Activated B cell treated with CpG ODN at 0.5 μM for 24 hours (primary cell): ENCODE data around the gene ITGAE. TPM values are rescaled to one million over a fixed set of nuclear protein-coding genes. Genes with fewer than 3 reads are reported as not detected.
"Not testable (repeated sequence)": the region's sequence is repeated elsewhere in the genome, so short reads cannot be mapped to it uniquely, and the experiment has no call there.

Source experiments
- ATAC-seq: fragments of 200-7000 bp; cut with Tn5 transposase; one replicate; pipeline ENCODE4 v1.10.0; 2021; ENCODE audit warnings: low read depth, mild to moderate bottlenecking, moderate library complexity
- CTCF ChIA-PET: fragments of 350-600 bp; sonication (Branson Sonifier 250); formaldehyde crosslinking; loops from one replicate; lab custom pipeline; 2021; ENCODE audit warnings: antibody characterized with exemption; lab: Charles Lee
- POLR2A ChIA-PET: fragments of 350-600 bp; sonication (Branson Sonifier 250); formaldehyde crosslinking; loops from one replicate; lab custom pipeline; 2021; ENCODE audit warnings: antibody characterized with exemption; lab: Charles Lee
- DNase-seq: peaks from one replicate; pipeline ENCODE4 v3.0.0; 2022
- H3K27ac Mint-ChIP-seq: one replicate; pipeline ENCODE4 v1.8.0; 2020; ENCODE audit warnings: mixed read lengths
- H3K27me3 Mint-ChIP-seq: one replicate; pipeline ENCODE4 v1.8.0; 2021; ENCODE audit warnings: mixed read lengths
- H3K36me3 Mint-ChIP-seq: one replicate; pipeline ENCODE4 v1.8.0; 2021; ENCODE audit warnings: low read depth, mixed read lengths
- H3K4me1 Mint-ChIP-seq: one replicate; pipeline ENCODE4 v1.8.0; 2021; ENCODE audit warnings: mixed read lengths
- H3K4me3 Mint-ChIP-seq: one replicate; pipeline ENCODE4 v1.8.0; 2020; ENCODE audit warnings: mild to moderate bottlenecking, mixed read lengths
- H3K9me3 Mint-ChIP-seq: one replicate; pipeline ENCODE4 v1.8.0; 2020; ENCODE audit warnings: mixed read lengths
- intact Hi-C: fragments of 100-400 bp; cut with micrococcal nuclease; formaldehyde crosslinking; loops from one replicate; pipeline ENCODE4 v1.15.1; 2024
- total RNA-seq: library from RNA; stranded (reverse); gene quantifications from 2 replicates; pipeline ENCODE4 v1.2.3, GENCODE V29; 2022
- TF ChIP-seq, protein P1 (sequence below): fragments of 200-600 bp; IDR thresholded peaks from one replicate; pipeline ENCODE4 v1.8.0; 2022; ENCODE audit warnings: antibody characterized with exemption, mild to moderate bottlenecking

The ITGAE gene
- total RNA-seq, 1 donor from 2014 or later = 45.3 TPM

DNA sequence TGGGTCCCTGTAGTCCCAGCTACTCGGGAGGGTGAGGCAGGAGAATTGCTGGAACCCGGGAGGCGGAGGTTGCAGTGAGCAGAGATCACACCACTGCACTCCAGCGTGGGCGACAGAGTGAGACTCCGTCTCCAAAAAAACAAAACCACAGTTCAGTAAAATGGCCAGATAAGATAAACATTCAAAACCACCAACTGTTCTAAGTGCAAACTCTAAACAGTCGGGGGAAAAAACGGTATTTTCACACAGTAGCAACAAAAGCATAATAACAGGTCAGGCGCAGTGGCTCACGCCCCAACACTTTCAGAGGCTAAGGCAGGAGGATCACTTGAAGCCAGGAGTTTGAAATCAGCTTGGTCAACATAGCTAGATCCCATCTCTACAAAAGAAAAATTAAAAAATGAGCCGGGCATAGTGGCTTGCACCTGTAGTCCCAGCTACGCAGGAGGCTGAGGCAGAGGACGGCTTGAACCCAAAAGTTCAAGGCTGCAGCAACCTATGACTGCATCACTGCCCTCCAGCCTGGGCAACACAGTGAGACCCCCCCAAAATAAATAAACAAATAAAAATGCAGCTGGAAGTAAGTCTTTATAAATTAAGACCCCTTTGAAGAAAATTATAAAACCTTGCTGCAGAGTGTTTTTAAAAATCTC is 88.1 kb downstream of the ITGAE start:
- Mint-ChIP-seq H3K4me3 (peak overlapping the region; percentile 40), H3K36me3 (peaks cover 52% of the 10 kb centered on the region), H3K4me1 (peaks cover 73% of the 10 kb centered on the region), H3K27me3 (no peaks in the 10 kb centered on the region), H3K27ac (peak overlapping the region; percentile 95), H3K9me3 (no peaks in the 10 kb centered on the region)
- DNase-seq = no peak
- CTCF ChIA-PET = interaction anchor here (1.0 to 3.7 kb wide), 3 partner anchors 19 to 29 kb away, joined by 3 to 16 read pairs (median 5); no protein-coding TSS in a partner anchor
- TF ChIP-seq, protein P1, sequence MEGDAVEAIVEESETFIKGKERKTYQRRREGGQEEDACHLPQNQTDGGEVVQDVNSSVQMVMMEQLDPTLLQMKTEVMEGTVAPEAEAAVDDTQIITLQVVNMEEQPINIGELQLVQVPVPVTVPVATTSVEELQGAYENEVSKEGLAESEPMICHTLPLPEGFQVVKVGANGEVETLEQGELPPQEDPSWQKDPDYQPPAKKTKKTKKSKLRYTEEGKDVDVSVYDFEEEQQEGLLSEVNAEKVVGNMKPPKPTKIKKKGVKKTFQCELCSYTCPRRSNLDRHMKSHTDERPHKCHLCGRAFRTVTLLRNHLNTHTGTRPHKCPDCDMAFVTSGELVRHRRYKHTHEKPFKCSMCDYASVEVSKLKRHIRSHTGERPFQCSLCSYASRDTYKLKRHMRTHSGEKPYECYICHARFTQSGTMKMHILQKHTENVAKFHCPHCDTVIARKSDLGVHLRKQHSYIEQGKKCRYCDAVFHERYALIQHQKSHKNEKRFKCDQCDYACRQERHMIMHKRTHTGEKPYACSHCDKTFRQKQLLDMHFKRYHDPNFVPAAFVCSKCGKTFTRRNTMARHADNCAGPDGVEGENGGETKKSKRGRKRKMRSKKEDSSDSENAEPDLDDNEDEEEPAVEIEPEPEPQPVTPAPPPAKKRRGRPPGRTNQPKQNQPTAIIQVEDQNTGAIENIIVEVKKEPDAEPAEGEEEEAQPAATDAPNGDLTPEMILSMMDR = no peak
- intact Hi-C loops = no loop called here
- no peak for ATAC-seq
- POLR2A ChIA-PET = interaction anchor here (0.6 to 9.5 kb wide), 12 partner anchors 8 to 133 kb away, joined by 3 to 315 read pairs (median 5); partner anchors contain the start of genes HASPIN, NCBP3, P2RX5 and SHPK

- TF ChIP-seq, protein P1 = no peak
- ChIA-PET POLR2A (interaction anchor here (0.6 to 9.5 kb wide), 29 partner anchors 9 to 471 kb away, joined by 3 to 315 read pairs (median 4); partner anchors contain the start of genes EMC6, HASPIN, P2RX5 and TAX1BP3), CTCF (interaction anchor here (0.8 to 3.7 kb wide), 12 partner anchors 9 to 117 kb away, joined by 3 to 16 read pairs (median 4); partner anchors contain the start of genes CTNS, HASPIN, P2RX5 and SHPK)
- Mint-ChIP-seq H3K4me3 (peak overlapping the region; percentile 80), H3K9me3 (no peaks in the 10 kb centered on the region), H3K27me3 (no peaks in the 10 kb centered on the region), H3K4me1 (peaks cover 69% of the 10 kb centered on the region), H3K36me3 (peaks cover 33% of the 10 kb centered on the region), H3K27ac (peak overlapping the region; percentile 95)
- intact Hi-C loops = loop anchor here (1.0 kb wide), 5 partner anchors 9 to 28 kb away; no protein-coding TSS in a partner anchor
- peak; percentile 93 for ATAC-seq
- DNase-seq = no peak
These were observed 90.0 kb downstream of the ITGAE start for GRCh38 chr17:3710951-3711383.

- DNase-seq (no peak), ATAC-seq (no peak)
- peak overlapping the region; percentile 36 for H3K27ac Mint-ChIP-seq
- peaks cover 15% of the 10 kb centered on the region for H3K36me3 Mint-ChIP-seq
- ChIA-PET POLR2A (interaction anchor here (0.7 to 9.5 kb wide), 3 partner anchors 12 to 658 kb away, joined by 3 to 315 read pairs (median 3); partner anchors contain the start of gene P2RX5), CTCF (interaction anchor here (0.7 kb wide), 2 partner anchors 9 to 243 kb away, joined by 3 read pairs; no protein-coding TSS in a partner anchor)
- intact Hi-C loops = no loop called here
- H3K9me3 Mint-ChIP-seq = no peaks in the 10 kb centered on the region
- no peaks in the 10 kb centered on the region for H3K27me3 Mint-ChIP-seq
- peaks cover 76% of the 10 kb centered on the region for H3K4me1 Mint-ChIP-seq
- TF ChIP-seq, protein P1 = no peak
- peak overlapping the region; percentile 46 for H3K4me3 Mint-ChIP-seq
These were observed 92.6 kb downstream of the ITGAE start for GRCh38 chr17:3708366-3708765.

GRCh38 chr17:3705718-3705984 is 95.3 kb downstream of the ITGAE start:
- H3K27me3 Mint-ChIP-seq, H3K9me3 Mint-ChIP-seq, intact Hi-C loops, ATAC-seq, H3K4me3 Mint-ChIP-seq, H3K27ac Mint-ChIP-seq, H3K36me3 Mint-ChIP-seq, DNase-seq, CTCF ChIA-PET: not testable (repeated sequence)
- peaks cover 73% of the 10 kb centered on the region for H3K4me1 Mint-ChIP-seq
- POLR2A ChIA-PET = interaction anchor here (9.5 kb wide), 1 partner anchor 10 kb away, joined by 315 read pairs; the partner anchor contains the start of gene P2RX5

GRCh38 chr17:3704931-3705717 is 95.9 kb downstream of the ITGAE start:
- TF ChIP-seq, protein P1 = no peak
- H3K4me3 Mint-ChIP-seq = no peak overlapping the region
- ATAC-seq = no peak
- CTCF ChIA-PET = no interaction called here
- peaks cover 2% of the 10 kb centered on the region for H3K9me3 Mint-ChIP-seq
- DNase-seq = no peak
- no peaks in the 10 kb centered on the region for H3K27me3 Mint-ChIP-seq
- peaks cover 5% of the 10 kb centered on the region for H3K36me3 Mint-ChIP-seq
- POLR2A ChIA-PET = interaction anchor here (9.5 kb wide), 1 partner anchor 9 kb away, joined by 315 read pairs; the partner anchor contains the start of gene P2RX5
- peak overlapping the region; percentile 16 for H3K27ac Mint-ChIP-seq
- intact Hi-C loops = no loop called here
- peaks cover 73% of the 10 kb centered on the region for H3K4me1 Mint-ChIP-seq

- intact Hi-C loops, H3K27me3 Mint-ChIP-seq, H3K4me3 Mint-ChIP-seq, H3K36me3 Mint-ChIP-seq, ATAC-seq, H3K9me3 Mint-ChIP-seq, DNase-seq: not testable (repeated sequence)
- Mint-ChIP-seq H3K4me1 (peaks cover 73% of the 10 kb centered on the region), H3K27ac (peak overlapping the region; percentile 4)
- ChIA-PET POLR2A (interaction anchor here (0.6 to 2.7 kb wide), 3 partner anchors 9 to 700 kb away, joined by 7 to 19 read pairs (median 10); no protein-coding TSS in a partner anchor), CTCF (interaction anchor here (1.2 to 2.1 kb wide), 3 partner anchors 10 to 35 kb away, joined by 3 to 6 read pairs (median 4); no protein-coding TSS in a partner anchor)
These were observed 98.9 kb downstream of the ITGAE start for GRCh38 chr17:3702041-3702539.
